K562 (cell line): ENCODE data around the gene SMC6. TPM values are rescaled to one million over a fixed set of nuclear protein-coding genes. Genes with fewer than 3 reads are reported as not detected.

Source experiments
- ATAC-seq: fragments of 200-7000 bp; cut with Tn5 transposase; 3 replicates; pipeline ENCODE4 v1.9.1; 2020; ENCODE audit warnings: moderate library complexity
- BruUV-seq: library from RNA; stranded (reverse); fragments of 400-500 nt; replicated peaks from 2 replicates; lab custom pipeline; 2021; lab: Mats Ljungman, UMichigan
- CTCF ChIA-PET: fragments of 300-600 bp; formaldehyde crosslinking; extraction: SDS; loops from one replicate; lab custom pipeline; 2021; ENCODE audit warnings: low intra/inter-chr PET ratio; lab: Yijun Ruan, JAX
- POLR2A ChIA-PET: fragments of 300-600, 350-650 bp; sonication (Branson Sonifier 250); formaldehyde crosslinking; extraction: SDS; loops from one replicate; lab custom pipeline; 2021; ENCODE audit warnings: antibody characterized with exemption, inconsistent platforms; lab: Yijun Ruan, JAX
- DNase-seq, 4 experiments: peaks; one replicate each; pipeline versions ENCODE4 v3.0.0 to v3.0.0-alpha.2; 2011 to 2018; ENCODE audit warnings: low spot score in 3 of 4, mixed read lengths in 3 of 4; ENCODE audit errors: extremely low read depth in 1 of 4
- FAIRE-seq: peaks from 2 replicates; lab custom pipeline; 2011; peaks lifted over from hg19 to GRCh38; lab: Jason Lieb, UNC
- H2AFZ ChIP-seq: 2 replicates; pipeline ENCODE4 v1.6.0; 2011; ENCODE audit warnings: low read depth, low read length, control low read depth, inconsistent platforms
- H3K27ac ChIP-seq: fragments of 200-600 bp; 3 replicates; pipeline ENCODE4 v1.8.0; 2011; ENCODE audit warnings: low read depth, mild to moderate bottlenecking, control low read depth, inconsistent platforms, low read length, moderate library complexity, mixed read lengths; ENCODE audit errors: extremely low read depth
- H3K27me3 ChIP-seq, 2 experiments: fragments of 300-600 bp in 1 of 2; 2 replicates in 1 of 2; 3 replicates in 1 of 2; pipeline versions ENCODE4 v1.6.0 to v1.8.0; 2011; ENCODE audit warnings: inconsistent platforms in 2 of 2, low read length in 2 of 2, mild to moderate bottlenecking in 1 of 2, mixed read lengths in 1 of 2, moderate library complexity in 1 of 2; ENCODE audit not compliant: control insufficient read depth in 2 of 2, insufficient read depth in 2 of 2
- H3K36me3 ChIP-seq: fragments of 300-600 bp; 3 replicates; pipeline ENCODE4 v1.8.0; 2011; ENCODE audit warnings: mild to moderate bottlenecking, low read length, inconsistent platforms; ENCODE audit not compliant: control insufficient read depth, insufficient read depth
- H3K4me1 ChIP-seq, 2 experiments: fragments of 200-600 bp in 1 of 2; replicated peaks in 1 of 2; 2 replicates in 1 of 2; 3 replicates in 1 of 2; pipeline versions ENCODE4 v1.5.1 to v1.8.0; 2011; ENCODE audit warnings: inconsistent platforms in 2 of 2, low read length in 2 of 2, mild to moderate bottlenecking in 1 of 2, mixed read lengths in 1 of 2, moderate library complexity in 1 of 2; ENCODE audit not compliant: control insufficient read depth in 2 of 2, insufficient read depth in 2 of 2
- H3K4me2 ChIP-seq: 2 replicates; pipeline ENCODE4 v1.6.1; 2011; ENCODE audit warnings: low read length, control low read depth, inconsistent platforms, mixed read lengths; ENCODE audit not compliant: insufficient read depth
- H3K4me3 ChIP-seq: fragments of 200-600 bp; sonication (generic), shearing (Covaris generic); 2 replicates; pipeline ENCODE4 v1.5.1; 2016; ENCODE audit warnings: control low read depth, inconsistent platforms
- H3K79me2 ChIP-seq: fragments of 200-600 bp; 3 replicates; pipeline ENCODE4 v1.8.0; 2011; ENCODE audit warnings: low read length, inconsistent platforms; ENCODE audit not compliant: control insufficient read depth, insufficient read depth
- H3K9ac ChIP-seq, 2 experiments: 2 replicates each; pipeline versions ENCODE4 v1.6.0 to v1.6.1; 2011; ENCODE audit warnings: low read depth in 2 of 2, low read length in 2 of 2, control low read depth in 1 of 2, inconsistent platforms in 1 of 2, mild to moderate bottlenecking in 1 of 2, mixed read lengths in 1 of 2; ENCODE audit not compliant: insufficient read depth in 1 of 2
- H3K9me1 ChIP-seq: one replicate; pipeline ENCODE4 v1.6.0; 2011; ENCODE audit warnings: inconsistent platforms, mild to moderate bottlenecking, low read length, moderate library complexity; ENCODE audit not compliant: control insufficient read depth, insufficient read depth
- H3K9me3 ChIP-seq: replicated peaks from 2 replicates; pipeline ENCODE4 v1.5.1; 2011; ENCODE audit warnings: low read depth, low read length, inconsistent platforms; ENCODE audit not compliant: control insufficient read depth, insufficient read depth
- H4K20me1 ChIP-seq: replicated peaks from 2 replicates; pipeline ENCODE4 v1.6.1; 2011; ENCODE audit warnings: low read length, inconsistent platforms, mixed read lengths; ENCODE audit not compliant: control insufficient read depth, insufficient read depth
- CBX5 ChIP-seq: IDR thresholded peaks from 2 replicates; pipeline ENCODE4 v1.6.1; 2014; ENCODE audit warnings: low read depth, borderline replicate concordance
- CHCHD3 ChIP-seq: fragments of 250-450 bp; sonication (Bioruptor Pico); IDR thresholded peaks from 2 replicates; pipeline ENCODE4 v2.1.2; 2022; ENCODE audit warnings: mild to moderate bottlenecking
- FOXK2 ChIP-seq, 2 experiments: fragments of 450-650 bp; IDR thresholded peaks in 1 of 2; conservative IDR thresholded peaks in 1 of 2; 2 replicates each; pipeline ENCODE4 v1.6.1; 2016; ENCODE audit warnings: low read depth in 2 of 2, mild to moderate bottlenecking in 1 of 2
- FUS ChIP-seq: fragments of 200-400 bp; formaldehyde crosslinking; optimal IDR thresholded peaks from 2 replicates; pipeline ENCODE3; 2017; ENCODE audit warnings: low read depth, low read length
- MEF2A ChIP-seq: IDR thresholded peaks from 2 replicates; pipeline ENCODE4 v1.6.1; 2011; ENCODE audit warnings: low read depth, mild to moderate bottlenecking, low read length, moderate library complexity; ENCODE audit not compliant: control insufficient read depth
- SRSF3 ChIP-seq: fragments of 200-400 bp; formaldehyde crosslinking; IDR thresholded peaks from 2 replicates; pipeline ENCODE4 v1.6.1; 2016; ENCODE audit warnings: mild to moderate bottlenecking, low read length, moderate library complexity; ENCODE audit not compliant: insufficient read depth
- SRSF7 ChIP-seq: fragments of 200-400 bp; formaldehyde crosslinking; optimal IDR thresholded peaks from 2 replicates; pipeline ENCODE3; 2017; ENCODE audit warnings: mild to moderate bottlenecking, low read depth, low read length
- ZNF354B ChIP-seq: fragments of 250-450 bp; sonication (Bioruptor Pico); IDR thresholded peaks from 2 replicates; pipeline ENCODE4 v1.4.0; 2020
- WGBS: fragments of 100-300 bp; shearing (Covaris generic); methylation state at CpG from one replicate; pipeline ENCODE4 v1.1.6; 2016; ENCODE audit warnings: low coverage, mixed read lengths; ENCODE audit not compliant: insufficient coverage; ENCODE audit errors: missing lambda C conversion rate; 5-methylcytosine and 5-hydroxymethylcytosine counted together
- in situ Hi-C: fragments of 300-500 bp; cut with MboI; formaldehyde crosslinking; loops from 4 replicates; pipeline ENCODE4 v1.15.0; 2018; ENCODE audit warnings: inconsistent platforms, mixed read lengths
- intact Hi-C: fragments of 100-400 bp; cut with micrococcal nuclease; formaldehyde crosslinking; loops from 2 replicates; pipeline ENCODE4 v1.14.2; 2022
- polyA plus RNA-seq, 8 experiments: library from polyadenylated mRNA; depleted of rRNA in 4 of 8; stranded (reverse) in 5 of 8; unstranded in 3 of 8; fragments of >200 nt; fragmentation: Nextera tagmentation in 2 of 8; fragmentation: Illumina TruSeq in 1 of 8; extraction: Ambion mirVana in 2 of 8; extraction: Trizol in 1 of 8; gene quantifications; 2 replicates each; pipeline versions ENCODE4 v1.2.1 to v1.2.3, GENCODE V29; 2011 to 2014; ENCODE audit warnings: inconsistent platforms in 1 of 8, missing spikeins in 1 of 8
- total RNA-seq, 7 experiments: library from RNA; depleted of rRNA in 6 of 7; stranded (reverse); fragments of >200 nt in 6 of 7; fragmentation: Illumina TruSeq in 2 of 7; extraction: Trizol in 2 of 7; gene quantifications; 2 replicates each; pipeline versions ENCODE4 v1.2.1 to v1.2.3, GENCODE V29; 2011 to 2021; ENCODE audit warnings: low replicate concordance in 1 of 7
- TF ChIP-seq, protein P1 (sequence below): sonication (generic); formaldehyde crosslinking; IDR thresholded peaks from 2 replicates; pipeline ENCODE4 v1.8.0; 2023; ENCODE audit warnings: mild to moderate bottlenecking, missing genetic modification reagents
- TF ChIP-seq, protein P2 (sequence below): fragments of 250-450 bp; sonication (Bioruptor Pico); IDR thresholded peaks from 2 replicates; pipeline ENCODE4 v1.5.1; 2021; ENCODE audit warnings: mild to moderate bottlenecking
- TF ChIP-seq, protein P3 (sequence below), 2 experiments: fragments of 450-650 bp in 1 of 2; sonication (generic) in 1 of 2; formaldehyde crosslinking in 1 of 2; IDR thresholded peaks in 1 of 2; conservative IDR thresholded peaks in 1 of 2; 2 replicates each; pipeline versions ENCODE4 v1.6.1 to v1.8.1; 2016 to 2023; ENCODE audit warnings: mild to moderate bottlenecking in 2 of 2, moderate library complexity in 2 of 2, inconsistent platforms in 1 of 2, missing genetic modification reagents in 1 of 2
- TF ChIP-seq, protein P4 (sequence below), 3 experiments: IDR thresholded peaks in 2 of 3; conservative IDR thresholded peaks in 1 of 3; 2 replicates each; pipeline ENCODE4 v1.5.1; 2011 to 2012; ENCODE audit warnings: low read length in 3 of 3, mild to moderate bottlenecking in 3 of 3, control low read depth in 2 of 3, improper control_type of control experiment in 1 of 3, inconsistent platforms in 1 of 3, low read depth in 1 of 3, mixed read lengths in 1 of 3, moderate library complexity in 1 of 3; ENCODE audit not compliant: insufficient read depth in 2 of 3

SMC6 gene
- total and polyA plus RNA-seq, 9 of the 15 experiments (the other 6 are each of a cell fraction or from before 2014, with no cell fraction given): 14.2 to 75.9 (median 47.7) TPM

DNA sequence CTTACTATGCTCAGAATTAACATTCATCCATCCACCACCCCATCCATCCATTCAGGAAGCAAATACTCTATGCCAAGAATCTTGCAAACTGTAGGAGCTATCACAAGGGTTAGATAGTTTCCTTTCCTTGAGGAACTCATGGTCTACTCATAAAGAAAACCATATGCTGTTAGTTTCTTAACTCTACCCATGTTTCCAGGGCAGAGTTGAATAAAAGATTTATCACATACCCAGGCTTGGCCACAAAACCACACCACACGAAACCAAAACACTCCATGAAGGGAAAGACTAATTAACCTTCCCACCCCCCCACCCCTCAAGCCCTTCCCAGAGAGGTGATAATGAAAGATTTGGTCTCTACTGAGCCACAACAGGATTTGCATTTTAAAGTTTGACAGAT lies 38.9 kb upstream of the SMC6 start (continued):
- TF ChIP-seq, protein P1, sequence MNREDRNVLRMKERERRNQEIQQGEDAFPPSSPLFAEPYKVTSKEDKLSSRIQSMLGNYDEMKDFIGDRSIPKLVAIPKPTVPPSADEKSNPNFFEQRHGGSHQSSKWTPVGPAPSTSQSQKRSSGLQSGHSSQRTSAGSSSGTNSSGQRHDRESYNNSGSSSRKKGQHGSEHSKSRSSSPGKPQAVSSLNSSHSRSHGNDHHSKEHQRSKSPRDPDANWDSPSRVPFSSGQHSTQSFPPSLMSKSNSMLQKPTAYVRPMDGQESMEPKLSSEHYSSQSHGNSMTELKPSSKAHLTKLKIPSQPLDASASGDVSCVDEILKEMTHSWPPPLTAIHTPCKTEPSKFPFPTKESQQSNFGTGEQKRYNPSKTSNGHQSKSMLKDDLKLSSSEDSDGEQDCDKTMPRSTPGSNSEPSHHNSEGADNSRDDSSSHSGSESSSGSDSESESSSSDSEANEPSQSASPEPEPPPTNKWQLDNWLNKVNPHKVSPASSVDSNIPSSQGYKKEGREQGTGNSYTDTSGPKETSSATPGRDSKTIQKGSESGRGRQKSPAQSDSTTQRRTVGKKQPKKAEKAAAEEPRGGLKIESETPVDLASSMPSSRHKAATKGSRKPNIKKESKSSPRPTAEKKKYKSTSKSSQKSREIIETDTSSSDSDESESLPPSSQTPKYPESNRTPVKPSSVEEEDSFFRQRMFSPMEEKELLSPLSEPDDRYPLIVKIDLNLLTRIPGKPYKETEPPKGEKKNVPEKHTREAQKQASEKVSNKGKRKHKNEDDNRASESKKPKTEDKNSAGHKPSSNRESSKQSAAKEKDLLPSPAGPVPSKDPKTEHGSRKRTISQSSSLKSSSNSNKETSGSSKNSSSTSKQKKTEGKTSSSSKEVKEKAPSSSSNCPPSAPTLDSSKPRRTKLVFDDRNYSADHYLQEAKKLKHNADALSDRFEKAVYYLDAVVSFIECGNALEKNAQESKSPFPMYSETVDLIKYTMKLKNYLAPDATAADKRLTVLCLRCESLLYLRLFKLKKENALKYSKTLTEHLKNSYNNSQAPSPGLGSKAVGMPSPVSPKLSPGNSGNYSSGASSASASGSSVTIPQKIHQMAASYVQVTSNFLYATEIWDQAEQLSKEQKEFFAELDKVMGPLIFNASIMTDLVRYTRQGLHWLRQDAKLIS (CRISPR knock-in tag): no peak
- no peak for TF ChIP-seq CBX5
- no peak for TF ChIP-seq FUS
- no peak for TF ChIP-seq SRSF3
- no peak for TF ChIP-seq SRSF7
- no peak for TF ChIP-seq FOXK2 (conservative IDR thresholded peaks at IDR 0.05 in 1 of 2, IDR thresholded peaks at IDR 0.05 in 1 of 2; ENCODE audit: low read depth in 2 of 2)

DNA sequence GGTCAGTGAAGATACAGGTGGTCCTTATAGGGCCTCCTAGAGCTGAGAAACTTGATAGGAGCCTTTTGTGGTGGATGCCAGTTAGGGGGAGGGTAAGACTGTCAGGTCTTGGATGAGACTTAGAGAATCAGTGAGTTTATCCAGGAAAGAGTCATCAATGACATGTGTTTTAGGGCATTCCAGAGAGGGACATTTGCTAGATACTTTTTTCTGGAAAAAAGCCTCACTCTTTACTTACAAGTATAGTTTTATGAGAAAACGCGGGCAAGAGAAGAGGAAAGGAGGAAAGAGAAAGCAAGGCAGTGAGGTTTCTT lies 38.2 kb upstream of the SMC6 start:
- TF ChIP-seq, protein P2, sequence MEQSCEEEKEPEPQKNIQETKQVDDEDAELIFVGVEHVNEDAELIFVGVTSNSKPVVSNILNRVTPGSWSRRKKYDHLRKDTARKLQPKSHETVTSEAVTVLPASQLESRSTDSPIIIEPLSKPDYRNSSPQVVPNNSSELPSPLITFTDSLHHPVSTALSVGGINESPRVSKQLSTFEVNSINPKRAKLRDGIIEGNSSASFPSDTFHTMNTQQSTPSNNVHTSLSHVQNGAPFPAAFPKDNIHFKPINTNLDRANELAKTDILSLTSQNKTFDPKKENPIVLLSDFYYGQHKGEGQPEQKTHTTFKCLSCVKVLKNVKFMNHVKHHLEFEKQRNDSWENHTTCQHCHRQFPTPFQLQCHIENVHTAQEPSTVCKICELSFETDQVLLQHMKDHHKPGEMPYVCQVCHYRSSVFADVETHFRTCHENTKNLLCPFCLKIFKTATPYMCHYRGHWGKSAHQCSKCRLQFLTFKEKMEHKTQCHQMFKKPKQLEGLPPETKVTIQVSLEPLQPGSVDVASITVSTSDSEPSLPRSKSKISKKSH (CRISPR knock-in tag): no peak
- TF ChIP-seq, protein P3, sequence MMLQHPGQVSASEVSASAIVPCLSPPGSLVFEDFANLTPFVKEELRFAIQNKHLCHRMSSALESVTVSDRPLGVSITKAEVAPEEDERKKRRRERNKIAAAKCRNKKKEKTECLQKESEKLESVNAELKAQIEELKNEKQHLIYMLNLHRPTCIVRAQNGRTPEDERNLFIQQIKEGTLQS (IDR thresholded peaks at IDR 0.05): no peak
- TF ChIP-seq, protein P3 (CRISPR knock-in tag; conservative IDR thresholded peaks at IDR 0.05): no peak
- TF ChIP-seq CHCHD3 (CRISPR knock-in tag): no peak
- TF ChIP-seq ZNF354B (CRISPR knock-in tag): no peak
- TF ChIP-seq, protein P4, sequence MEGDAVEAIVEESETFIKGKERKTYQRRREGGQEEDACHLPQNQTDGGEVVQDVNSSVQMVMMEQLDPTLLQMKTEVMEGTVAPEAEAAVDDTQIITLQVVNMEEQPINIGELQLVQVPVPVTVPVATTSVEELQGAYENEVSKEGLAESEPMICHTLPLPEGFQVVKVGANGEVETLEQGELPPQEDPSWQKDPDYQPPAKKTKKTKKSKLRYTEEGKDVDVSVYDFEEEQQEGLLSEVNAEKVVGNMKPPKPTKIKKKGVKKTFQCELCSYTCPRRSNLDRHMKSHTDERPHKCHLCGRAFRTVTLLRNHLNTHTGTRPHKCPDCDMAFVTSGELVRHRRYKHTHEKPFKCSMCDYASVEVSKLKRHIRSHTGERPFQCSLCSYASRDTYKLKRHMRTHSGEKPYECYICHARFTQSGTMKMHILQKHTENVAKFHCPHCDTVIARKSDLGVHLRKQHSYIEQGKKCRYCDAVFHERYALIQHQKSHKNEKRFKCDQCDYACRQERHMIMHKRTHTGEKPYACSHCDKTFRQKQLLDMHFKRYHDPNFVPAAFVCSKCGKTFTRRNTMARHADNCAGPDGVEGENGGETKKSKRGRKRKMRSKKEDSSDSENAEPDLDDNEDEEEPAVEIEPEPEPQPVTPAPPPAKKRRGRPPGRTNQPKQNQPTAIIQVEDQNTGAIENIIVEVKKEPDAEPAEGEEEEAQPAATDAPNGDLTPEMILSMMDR (IDR thresholded peaks at IDR 0.05 in 2 of 3, conservative IDR thresholded peaks at IDR 0.05 in 1 of 3; ENCODE audit: insufficient read depth in 2 of 3, low read depth in 1 of 3, low read length in 3 of 3): no peak
- TF ChIP-seq MEF2A: no peak
- Histone ChIP-seq H2AFZ (no peak overlapping the region), H3K9me3 (no peaks in the 10 kb centered on the region), H4K20me1 (no peaks in the 10 kb centered on the region), H3K4me2 (no peak overlapping the region), H3K4me3 (no peak overlapping the region), H3K9ac (no peak overlapping the region), H3K27me3 (peaks cover 3 to 21% of the 10 kb centered on the region in 2 experiments; a peak in 3 of 5 replicates), H3K27ac (no peak overlapping the region), H3K79me2 (no peaks in the 10 kb centered on the region), H3K36me3 (no peaks in the 10 kb centered on the region), H3K4me1 (no peaks in the 10 kb centered on the region), H3K9me1 (no peaks in the 10 kb centered on the region)
- in situ Hi-C loops (no loop called here), intact Hi-C loops (no loop called here)
- CTCF ChIA-PET: no interaction called here
- DNase-seq (no peak), FAIRE-seq (no peak), ATAC-seq (no peak)
- 5% methylated on average over 2 of the region's 2 CpGs for WGBS
- POLR2A ChIA-PET: no interaction called here
- no TSS peak for BruUV-seq
